AG09309 (cell line): ENCODE data around the gene QARS1.

ENCODE experiments used
- DNase-seq: peaks from one replicate; pipeline ENCODE4 v3.0.0-alpha.2; 2010; ENCODE audit warnings: low read depth
- H3K4me3 ChIP-seq: 2 replicates; pipeline ENCODE4 v1.5.1; 2011; ENCODE audit warnings: mild to moderate bottlenecking, low read depth, low read length, moderate library complexity; ENCODE audit not compliant: control insufficient read depth
- CTCF ChIP-seq: IDR thresholded peaks from 2 replicates; pipeline ENCODE4 v1.5.1; 2011; ENCODE audit warnings: mild to moderate bottlenecking, low read depth, low read length, inconsistent platforms; ENCODE audit not compliant: insufficient read depth, control insufficient read depth; ENCODE audit errors: missing control alignments

The QARS1 gene

GRCh38 chr3:49124991-49125670, 20.6 kb upstream of the QARS1 start:
- no peak overlapping the region for H3K4me3 ChIP-seq
- DNase-seq = no peak
- TF ChIP-seq CTCF = no peak

- H3K4me3 ChIP-seq = no peak overlapping the region
- no peak for DNase-seq
- no peak for TF ChIP-seq CTCF
These were observed 19.6 kb upstream of the QARS1 start for GRCh38 chr3:49124203-49124602.

- no peak overlapping the region for H3K4me3 ChIP-seq
- no peak for DNase-seq
- TF ChIP-seq CTCF = no peak
These were observed 19.1 kb upstream of the QARS1 start for GRCh38 chr3:49123687-49124086.

GRCh38 chr3:49122886-49123545, 18.5 kb upstream of the QARS1 start:
- TF ChIP-seq CTCF = no peak
- DNase-seq = no peak
- no peak overlapping the region for H3K4me3 ChIP-seq

- no peak overlapping the region for H3K4me3 ChIP-seq
- DNase-seq = no peak
- no peak for TF ChIP-seq CTCF
These were observed 17.9 kb upstream of the QARS1 start for GRCh38 chr3:49122451-49122850.

- DNase-seq = no peak
- H3K4me3 ChIP-seq = no peak overlapping the region
- TF ChIP-seq CTCF = no peak
These were observed 17.5 kb upstream of the QARS1 start for GRCh38 chr3:49122022-49122421.
